AG09309 (cell line): ENCODE results near the gene IFI27L1.

Experiments
- DNase-seq: peaks from one replicate; pipeline ENCODE4 v3.0.0-alpha.2; 2010; ENCODE audit warnings: low read depth
- H3K4me3 ChIP-seq: 2 replicates; pipeline ENCODE4 v1.5.1; 2011; ENCODE audit warnings: mild to moderate bottlenecking, low read depth, low read length, moderate library complexity; ENCODE audit not compliant: control insufficient read depth
- TF ChIP-seq, protein P1 (sequence below): IDR thresholded peaks from 2 replicates; pipeline ENCODE4 v1.5.1; 2011; ENCODE audit warnings: mild to moderate bottlenecking, low read depth, low read length, inconsistent platforms; ENCODE audit not compliant: insufficient read depth, control insufficient read depth; ENCODE audit errors: missing control alignments

IFI27L1 gene

GRCh38 chr14:94043756-94044475 lies 37.2 kb upstream of the IFI27L1 start:
- no peak for DNase-seq
- no peak overlapping the region for H3K4me3 ChIP-seq
- TF ChIP-seq, protein P1, sequence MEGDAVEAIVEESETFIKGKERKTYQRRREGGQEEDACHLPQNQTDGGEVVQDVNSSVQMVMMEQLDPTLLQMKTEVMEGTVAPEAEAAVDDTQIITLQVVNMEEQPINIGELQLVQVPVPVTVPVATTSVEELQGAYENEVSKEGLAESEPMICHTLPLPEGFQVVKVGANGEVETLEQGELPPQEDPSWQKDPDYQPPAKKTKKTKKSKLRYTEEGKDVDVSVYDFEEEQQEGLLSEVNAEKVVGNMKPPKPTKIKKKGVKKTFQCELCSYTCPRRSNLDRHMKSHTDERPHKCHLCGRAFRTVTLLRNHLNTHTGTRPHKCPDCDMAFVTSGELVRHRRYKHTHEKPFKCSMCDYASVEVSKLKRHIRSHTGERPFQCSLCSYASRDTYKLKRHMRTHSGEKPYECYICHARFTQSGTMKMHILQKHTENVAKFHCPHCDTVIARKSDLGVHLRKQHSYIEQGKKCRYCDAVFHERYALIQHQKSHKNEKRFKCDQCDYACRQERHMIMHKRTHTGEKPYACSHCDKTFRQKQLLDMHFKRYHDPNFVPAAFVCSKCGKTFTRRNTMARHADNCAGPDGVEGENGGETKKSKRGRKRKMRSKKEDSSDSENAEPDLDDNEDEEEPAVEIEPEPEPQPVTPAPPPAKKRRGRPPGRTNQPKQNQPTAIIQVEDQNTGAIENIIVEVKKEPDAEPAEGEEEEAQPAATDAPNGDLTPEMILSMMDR, result no peak

GRCh38 chr14:94044476-94045091 lies 36.5 kb upstream of the IFI27L1 start:
- no peak for DNase-seq
- TF ChIP-seq, protein P1, result no peak
- no peak overlapping the region for H3K4me3 ChIP-seq

DNA sequence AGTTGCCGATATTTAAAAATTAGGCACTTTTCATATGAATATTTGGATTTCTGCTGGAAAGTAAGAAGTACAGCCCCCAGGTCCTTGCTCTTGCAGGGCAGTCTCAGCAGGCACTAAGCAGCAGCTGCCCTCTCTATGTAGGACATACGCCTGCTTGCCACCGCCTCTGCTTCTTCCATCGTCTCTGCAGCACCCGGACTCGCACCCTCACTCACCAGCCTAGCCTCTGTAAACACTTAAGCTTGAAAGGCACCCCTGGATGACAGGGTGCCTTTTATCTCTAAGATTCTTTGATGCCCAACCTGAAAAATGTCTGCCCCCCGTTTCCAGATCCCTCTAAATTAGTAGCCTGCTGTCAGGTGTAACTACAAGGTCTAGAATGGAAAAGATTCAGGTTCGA lies 36.0 kb upstream of the IFI27L1 start:
- TF ChIP-seq, protein P1, result no peak
- no peak for DNase-seq

GRCh38 chr14:94045563-94046345 lies 35.4 kb upstream of the IFI27L1 start:
- no peak overlapping the region for H3K4me3 ChIP-seq
- TF ChIP-seq, protein P1, result no peak
- DNase-seq, result no peak

More for the DNA sequence above, 36.0 kb upstream of the IFI27L1 start:
- H3K4me3 ChIP-seq, result no peak overlapping the region

- TF ChIP-seq, protein P1, result no peak
- DNase-seq, result no peak
- H3K4me3 ChIP-seq, result no peak overlapping the region
Measured at GRCh38 chr14:94046696-94047250, 34.3 kb upstream of the IFI27L1 start.

DNA sequence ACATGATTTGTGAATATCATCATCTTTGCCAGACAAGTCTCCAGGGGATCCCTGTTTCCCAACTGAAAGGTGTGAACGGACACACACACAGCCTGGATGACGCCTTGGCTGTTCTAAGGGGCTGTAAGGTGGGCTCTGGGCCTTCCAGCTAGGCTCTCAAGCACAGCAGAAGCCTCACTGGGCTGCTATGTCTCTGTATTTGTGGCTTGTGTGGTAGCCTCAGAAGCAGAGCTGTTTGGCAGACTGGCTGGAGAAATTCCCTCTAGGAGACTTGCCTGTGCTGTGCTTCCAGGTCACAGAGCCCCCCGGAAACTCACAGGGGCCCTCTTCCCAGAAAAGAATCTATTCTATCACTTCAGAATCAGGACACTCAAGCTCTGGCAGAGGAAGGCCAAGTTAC lies 33.5 kb upstream of the IFI27L1 start:
- no peak overlapping the region for H3K4me3 ChIP-seq
- TF ChIP-seq, protein P1, result no peak
- no peak for DNase-seq
